ENCODE data around the gene ARHGEF2. TPM values are rescaled to one million over a fixed set of nuclear protein-coding genes. Genes with fewer than 3 reads are reported as not detected.

The ARHGEF2 gene
- total RNA-seq, 1 experiment from 2014 or later = 90.1 TPM

- ChIA-PET POLR2A (no interaction called here), CTCF (no interaction called here), RAD21 (ENCODE audit: low non-redundant PET in 1 of 2, low total read pairs in 2 of 2, uncharacterized antibody in 2 of 2, unreplicated experiment in 2 of 2) (no interaction called here)
- no peak overlapping the region for H3K27ac ChIP-seq (ENCODE audit: low read depth, low read length)
- H2AFZ ChIP-seq (ENCODE audit: low read depth, low read length, poor library complexity, severe bottlenecking) = no peak overlapping the region
- intact Hi-C loops (cut with micrococcal nuclease) = no loop called here
- peaks cover 77 to 80% of the 10 kb centered on the region in 2 experiments for H3K36me3 ChIP-seq (ENCODE audit: control insufficient read depth in 1 of 2, insufficient read depth in 2 of 2, low read length in 2 of 2)
- H3K79me2 ChIP-seq (ENCODE audit: insufficient read depth, low read length) = peaks cover 83% of the 10 kb centered on the region
- no peaks in the 10 kb centered on the region for H3K9me3 ChIP-seq (ENCODE audit: control insufficient read depth in 1 of 2, insufficient read depth in 1 of 2, low read depth in 1 of 2, low read length in 2 of 2)
- H3K4me1 ChIP-seq (ENCODE audit: control insufficient read depth in 1 of 2, insufficient read depth in 2 of 2, low read length in 2 of 2) = no peaks in the 10 kb centered on the region
- H3K9ac ChIP-seq (ENCODE audit: low read length) = no peak overlapping the region
- no TSS peak for BruUV-seq (replicated peaks)
- no peaks in the 10 kb centered on the region for H3K27me3 ChIP-seq (ENCODE audit: insufficient read depth, low read length)
- DNase-seq (ENCODE audit: low read depth, low spot score) (no peak), ATAC-seq (no peak)
- no peak overlapping the region for H3K4me3 ChIP-seq (replicated peaks in 1 of 2; ENCODE audit: low read depth in 1 of 2, low read length in 2 of 2)
- no peak for TF ChIP-seq EGR1 (IDR thresholded peaks at IDR 0.05; ENCODE audit: low read depth)
- no peak for TF ChIP-seq SRF (IDR thresholded peaks at IDR 0.05; ENCODE audit: low read depth)
- no peak for TF ChIP-seq POLR2AphosphoS5 (IDR thresholded peaks at IDR 0.05; ENCODE audit: low read depth, low read length)
- peaks cover 24% of the 10 kb centered on the region; the same call in 1 of the 2 replicates for H4K20me1 ChIP-seq (ENCODE audit: insufficient read depth)
- H3K9me2 ChIP-seq (ENCODE audit: insufficient read depth) = no peaks in the 10 kb centered on the region
- no peak overlapping the region for H3K4me2 ChIP-seq (ENCODE audit: low read length)
Measured at GRCh38 chr1:155919801-155920200, 58.5 kb downstream of the ARHGEF2 start.

GRCh38 chr1:155918660-155919059 lies 59.7 kb downstream of the ARHGEF2 start:
- H3K79me2 ChIP-seq (ENCODE audit: insufficient read depth, low read length) = peaks cover 76% of the 10 kb centered on the region
- peaks cover 83% of the 10 kb centered on the region in 2 experiments for H3K36me3 ChIP-seq (ENCODE audit: control insufficient read depth in 1 of 2, insufficient read depth in 2 of 2, low read length in 2 of 2)
- ATAC-seq (no peak), DNase-seq (ENCODE audit: low read depth, low spot score) (no peak)
- no peak overlapping the region for H3K9ac ChIP-seq (ENCODE audit: low read length)
- no peak overlapping the region for H3K27ac ChIP-seq (ENCODE audit: low read depth, low read length)
- peaks cover 0 to 3% of the 10 kb centered on the region in 2 experiments; a peak in 2 of 4 replicates for H3K4me1 ChIP-seq (ENCODE audit: control insufficient read depth in 1 of 2, insufficient read depth in 2 of 2, low read length in 2 of 2)
- H3K27me3 ChIP-seq (ENCODE audit: insufficient read depth, low read length) = no peaks in the 10 kb centered on the region
- POLR2A ChIA-PET = interaction anchor here (0.6 kb wide), 1 partner anchor 60 kb away, joined by 3 read pairs; the partner anchor contains the start of gene ARHGEF2
- RAD21 ChIA-PET (ENCODE audit: low non-redundant PET in 1 of 2, low total read pairs in 2 of 2, uncharacterized antibody in 2 of 2, unreplicated experiment in 2 of 2) = no interaction called here
- H2AFZ ChIP-seq (ENCODE audit: low read depth, low read length, poor library complexity, severe bottlenecking) = no peak overlapping the region
- CTCF ChIA-PET = interaction anchor here (0.7 kb wide), 1 partner anchor 154 kb away, joined by 4 read pairs; no protein-coding TSS in a partner anchor
- intact Hi-C loops (cut with micrococcal nuclease) = no loop called here
- no peaks in the 10 kb centered on the region for H3K9me2 ChIP-seq (ENCODE audit: insufficient read depth)
- no peak overlapping the region for H3K4me3 ChIP-seq (replicated peaks in 1 of 2; ENCODE audit: low read depth in 1 of 2, low read length in 2 of 2)
- no peak overlapping the region for H3K4me2 ChIP-seq (ENCODE audit: low read length)
- no peaks in the 10 kb centered on the region for H3K9me3 ChIP-seq (ENCODE audit: control insufficient read depth in 1 of 2, insufficient read depth in 1 of 2, low read depth in 1 of 2, low read length in 2 of 2)
- TF ChIP-seq FOSL1 (IDR thresholded peaks at IDR 0.05; ENCODE audit: low read depth) (no peak), JUND (IDR thresholded peaks at IDR 0.05) (no peak)
- BruUV-seq (replicated peaks) = no TSS peak
- H4K20me1 ChIP-seq (ENCODE audit: insufficient read depth) = peaks cover 22% of the 10 kb centered on the region; the same call in 1 of the 2 replicates
